IMR-90 (cell line): ENCODE measurements around the gene ATP1A3.

ENCODE experiments used
- BHLHE40 ChIP-seq: fragments of 150-350 bp; IDR thresholded peaks from 2 replicates; pipeline ENCODE4 v1.6.1; 2016; ENCODE audit warnings: mild to moderate bottlenecking, low read depth, low read length
- MAFK ChIP-seq: IDR thresholded peaks from 2 replicates; pipeline ENCODE4 v1.6.1; 2012; ENCODE audit warnings: low read depth, low read length, improper control_type of control experiment
- MXI1 ChIP-seq: IDR thresholded peaks from 2 replicates; pipeline ENCODE4 v1.6.1; 2012; ENCODE audit warnings: low read depth, mild to moderate bottlenecking, low read length, moderate library complexity, borderline replicate concordance
- POLR2A ChIP-seq: IDR thresholded peaks from 2 replicates; pipeline ENCODE4 v1.6.1; 2012; ENCODE audit warnings: mild to moderate bottlenecking, low read depth, low read length
- RAD21 ChIP-seq: IDR thresholded peaks from 2 replicates; pipeline ENCODE4 v1.6.1; 2012; ENCODE audit warnings: low read length, improper control_type of control experiment
- RFX5 ChIP-seq: IDR thresholded peaks from 2 replicates; pipeline ENCODE4 v1.8.0; 2012; ENCODE audit warnings: low read depth, mild to moderate bottlenecking, low read length, moderate library complexity
- SMC3 ChIP-seq: fragments of 150-350 bp; IDR thresholded peaks from 2 replicates; pipeline ENCODE4 v1.6.1; 2016; ENCODE audit warnings: low read depth, mild to moderate bottlenecking, antibody characterized with exemption, low read length, moderate library complexity
- TF ChIP-seq, protein P1 (sequence below): conservative IDR thresholded peaks from 2 replicates; pipeline ENCODE4 v1.5.1; 2012; ENCODE audit warnings: mild to moderate bottlenecking, low read depth, low read length, improper control_type of control experiment
- TF ChIP-seq, protein P2 (sequence below): fragments of 150-350 bp; IDR thresholded peaks from 2 replicates; pipeline ENCODE4 v1.6.1; 2016; ENCODE audit warnings: low read depth, mild to moderate bottlenecking, low read length, moderate library complexity, borderline replicate concordance

- TF ChIP-seq, protein P1, sequence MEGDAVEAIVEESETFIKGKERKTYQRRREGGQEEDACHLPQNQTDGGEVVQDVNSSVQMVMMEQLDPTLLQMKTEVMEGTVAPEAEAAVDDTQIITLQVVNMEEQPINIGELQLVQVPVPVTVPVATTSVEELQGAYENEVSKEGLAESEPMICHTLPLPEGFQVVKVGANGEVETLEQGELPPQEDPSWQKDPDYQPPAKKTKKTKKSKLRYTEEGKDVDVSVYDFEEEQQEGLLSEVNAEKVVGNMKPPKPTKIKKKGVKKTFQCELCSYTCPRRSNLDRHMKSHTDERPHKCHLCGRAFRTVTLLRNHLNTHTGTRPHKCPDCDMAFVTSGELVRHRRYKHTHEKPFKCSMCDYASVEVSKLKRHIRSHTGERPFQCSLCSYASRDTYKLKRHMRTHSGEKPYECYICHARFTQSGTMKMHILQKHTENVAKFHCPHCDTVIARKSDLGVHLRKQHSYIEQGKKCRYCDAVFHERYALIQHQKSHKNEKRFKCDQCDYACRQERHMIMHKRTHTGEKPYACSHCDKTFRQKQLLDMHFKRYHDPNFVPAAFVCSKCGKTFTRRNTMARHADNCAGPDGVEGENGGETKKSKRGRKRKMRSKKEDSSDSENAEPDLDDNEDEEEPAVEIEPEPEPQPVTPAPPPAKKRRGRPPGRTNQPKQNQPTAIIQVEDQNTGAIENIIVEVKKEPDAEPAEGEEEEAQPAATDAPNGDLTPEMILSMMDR = no peak
- TF ChIP-seq POLR2A = no peak
- TF ChIP-seq SMC3 = no peak
- TF ChIP-seq MAFK = no peak
- no peak for TF ChIP-seq RFX5
- TF ChIP-seq, protein P2, sequence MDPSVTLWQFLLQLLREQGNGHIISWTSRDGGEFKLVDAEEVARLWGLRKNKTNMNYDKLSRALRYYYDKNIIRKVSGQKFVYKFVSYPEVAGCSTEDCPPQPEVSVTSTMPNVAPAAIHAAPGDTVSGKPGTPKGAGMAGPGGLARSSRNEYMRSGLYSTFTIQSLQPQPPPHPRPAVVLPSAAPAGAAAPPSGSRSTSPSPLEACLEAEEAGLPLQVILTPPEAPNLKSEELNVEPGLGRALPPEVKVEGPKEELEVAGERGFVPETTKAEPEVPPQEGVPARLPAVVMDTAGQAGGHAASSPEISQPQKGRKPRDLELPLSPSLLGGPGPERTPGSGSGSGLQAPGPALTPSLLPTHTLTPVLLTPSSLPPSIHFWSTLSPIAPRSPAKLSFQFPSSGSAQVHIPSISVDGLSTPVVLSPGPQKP = no peak
- TF ChIP-seq RAD21 = no peak
- TF ChIP-seq BHLHE40 = no peak
- TF ChIP-seq MXI1 = no peak
Measured at GRCh38 chr19:41940731-41941409, 53.2 kb downstream of the ATP1A3 start.
